DOHH2 (cell line): ENCODE results near the gene HDDC3.

Source experiments
- H3F3A ChIP-seq: fragments of 200-600 bp; sonication (generic), shearing (Covaris generic); 2 replicates; pipeline ENCODE4 v1.6.0; 2016; ENCODE audit warnings: antibody characterized with exemption, mild to moderate bottlenecking; ENCODE audit not compliant: control insufficient read depth, insufficient read depth
- H3K27ac ChIP-seq: fragments of 200-600 bp; sonication (generic); 2 replicates; pipeline ENCODE4 v1.5.1; 2014; ENCODE audit warnings: low read depth, mild to moderate bottlenecking, low read length, moderate library complexity
- H3K27me3 ChIP-seq: fragments of 200-600 bp; sonication (generic); 2 replicates; pipeline ENCODE4 v1.6.1; 2014; ENCODE audit warnings: mild to moderate bottlenecking, low read length, mixed read lengths; ENCODE audit not compliant: control insufficient read depth
- H3K36me3 ChIP-seq: fragments of 200-600 bp; sonication (generic); 2 replicates; pipeline ENCODE4 v1.6.1; 2014; ENCODE audit warnings: mild to moderate bottlenecking, low read length, moderate library complexity, mixed read lengths; ENCODE audit not compliant: control insufficient read depth
- H3K4me1 ChIP-seq: fragments of 200-600 bp; sonication (generic); 2 replicates; pipeline ENCODE4 v1.6.1; 2014; ENCODE audit warnings: mild to moderate bottlenecking, low read length, mixed read lengths; ENCODE audit not compliant: control insufficient read depth
- H3K4me2 ChIP-seq: fragments of 200-600 bp; sonication (generic); 2 replicates; pipeline ENCODE4 v1.6.0; 2014; ENCODE audit warnings: mild to moderate bottlenecking, low read length, moderate library complexity
- H3K4me3 ChIP-seq: fragments of 200-600 bp; sonication (generic); 2 replicates; pipeline ENCODE4 v1.5.1; 2014; ENCODE audit warnings: mild to moderate bottlenecking, low read length, mixed read lengths
- H3K79me2 ChIP-seq: fragments of 200-600 bp; sonication (generic); 2 replicates; pipeline ENCODE4 v1.6.1; 2014; ENCODE audit warnings: mild to moderate bottlenecking, low read length, mixed read lengths; ENCODE audit not compliant: control insufficient read depth
- H3K9me2 ChIP-seq: fragments of 200-600 bp; sonication (generic); replicated peaks from 2 replicates; pipeline ENCODE4 v1.6.1; 2014; ENCODE audit warnings: mild to moderate bottlenecking, low read length, mixed read lengths; ENCODE audit not compliant: control insufficient read depth
- H3K9me3 ChIP-seq: fragments of 200-600 bp; sonication (generic); 2 replicates; pipeline ENCODE4 v1.6.1; 2014; ENCODE audit warnings: antibody characterized with exemption, low read length, mixed read lengths; ENCODE audit not compliant: control insufficient read depth, insufficient read depth
- H4K20me1 ChIP-seq: fragments of 200-600 bp; sonication (generic); 2 replicates; pipeline ENCODE4 v1.6.0; 2014; ENCODE audit warnings: low read depth, mild to moderate bottlenecking, antibody characterized with exemption, low read length, moderate library complexity; ENCODE audit not compliant: control insufficient read depth, insufficient read depth
- CTCF ChIP-seq: fragments of 200-600 bp; sonication (generic); IDR thresholded peaks from one replicate; pipeline ENCODE4 v1.5.1; 2014; ENCODE audit warnings: antibody characterized with exemption, mild to moderate bottlenecking, low read depth, low read length; ENCODE audit not compliant: poor library complexity, severe bottlenecking
- EZH2phosphoT487 ChIP-seq: fragments of 200-600 bp; sonication (generic); IDR thresholded peaks from 2 replicates; pipeline ENCODE4 v1.6.1; 2017; ENCODE audit warnings: borderline replicate concordance, mild to moderate bottlenecking, antibody characterized with exemption, low read length, moderate library complexity, mixed read lengths

Gene HDDC3

DNA sequence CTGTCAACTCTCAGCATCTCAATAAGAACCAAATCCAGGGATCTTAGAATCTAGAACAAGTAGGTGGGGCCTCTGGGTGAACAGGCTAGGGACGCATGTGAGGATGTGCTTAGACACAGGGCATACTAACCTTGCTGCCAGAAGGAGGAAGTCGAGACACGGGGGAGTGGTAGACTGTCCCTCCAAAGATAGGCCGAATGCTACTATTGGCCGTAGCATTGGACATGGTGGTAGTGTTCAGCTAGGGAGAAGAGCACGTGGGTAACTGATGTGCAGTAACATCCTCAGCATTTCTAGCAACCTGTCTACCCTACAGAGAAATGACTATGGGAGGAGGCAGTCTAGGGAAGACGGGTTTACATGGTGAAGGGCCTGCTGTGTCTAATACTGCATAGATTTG, 37.9 kb upstream of the HDDC3 start:
- Histone ChIP-seq H3K27me3 (no peaks in the 10 kb centered on the region), H3F3A (peaks cover 23% of the 10 kb centered on the region; the same call in 1 of the 2 replicates), H3K27ac (no peak overlapping the region), H3K79me2 (peaks cover 3% of the 10 kb centered on the region; the same call in 1 of the 2 replicates), H3K36me3 (peaks cover 86% of the 10 kb centered on the region), H3K9me3 (no peaks in the 10 kb centered on the region), H3K4me1 (no peaks in the 10 kb centered on the region), H3K4me2 (no peak overlapping the region), H4K20me1 (no peaks in the 10 kb centered on the region), H3K4me3 (no peak overlapping the region), H3K9me2 (no peaks in the 10 kb centered on the region)
- TF ChIP-seq CTCF (no peak), EZH2phosphoT487 (no peak)

GRCh38 chr15:90968434-90968833, 36.1 kb upstream of the HDDC3 start:
- no peak overlapping the region for H3K4me2 ChIP-seq
- TF ChIP-seq CTCF (no peak), EZH2phosphoT487 (no peak)
- no peak overlapping the region for H3K27ac ChIP-seq
- no peak overlapping the region for H3K4me3 ChIP-seq
- H4K20me1 ChIP-seq: peaks cover 3% of the 10 kb centered on the region; the same call in 1 of the 2 replicates
- no peaks in the 10 kb centered on the region for H3K27me3 ChIP-seq
- no peaks in the 10 kb centered on the region for H3K9me2 ChIP-seq
- no peaks in the 10 kb centered on the region for H3K4me1 ChIP-seq
- H3K9me3 ChIP-seq: no peaks in the 10 kb centered on the region
- H3K36me3 ChIP-seq: peaks cover 84% of the 10 kb centered on the region
- peaks cover 14% of the 10 kb centered on the region for H3K79me2 ChIP-seq
- peaks cover 28% of the 10 kb centered on the region; the same call in 1 of the 2 replicates for H3F3A ChIP-seq

- no peaks in the 10 kb centered on the region for H3K27me3 ChIP-seq
- H3K36me3 ChIP-seq: peaks cover 85% of the 10 kb centered on the region
- no peak overlapping the region for H3K4me3 ChIP-seq
- no peak for TF ChIP-seq CTCF
- TF ChIP-seq EZH2phosphoT487: no peak
- peaks cover 22% of the 10 kb centered on the region for H3K79me2 ChIP-seq
- peaks cover 7% of the 10 kb centered on the region; the same call in 1 of the 2 replicates for H4K20me1 ChIP-seq
- no peaks in the 10 kb centered on the region for H3K4me1 ChIP-seq
- no peaks in the 10 kb centered on the region for H3K9me3 ChIP-seq
- H3K27ac ChIP-seq: no peak overlapping the region
- H3K9me2 ChIP-seq: no peaks in the 10 kb centered on the region
- no peak overlapping the region for H3K4me2 ChIP-seq
- peaks cover 39% of the 10 kb centered on the region for H3F3A ChIP-seq
Observed at GRCh38 chr15:90967206-90967605, 34.9 kb upstream of the HDDC3 start.
